CD14-positive monocyte (primary cell): ENCODE results near the gene PSMF1. TPM values are rescaled to one million over a fixed set of nuclear protein-coding genes. Genes with fewer than 3 reads are reported as not detected.

ENCODE experiments used
- DNase-seq, 3 donors: peaks; one replicate each; pipeline ENCODE4 v3.0.0-alpha.2; 2011 to 2022
- H2AFZ ChIP-seq: 2 replicates; pipeline ENCODE4 v1.6.0; 2012; ENCODE audit warnings: mild to moderate bottlenecking, low read depth, low read length, inconsistent platforms; ENCODE audit not compliant: insufficient read depth, poor library complexity, severe bottlenecking
- H3K27ac ChIP-seq, 2 donors: 1 replicate in 1 of 2; 2 replicates in 1 of 2; pipeline ENCODE4 v1.5.1; 2012 to 2013; ENCODE audit warnings: low read length in 2 of 2, control low read depth in 1 of 2, inconsistent platforms in 1 of 2, low read depth in 1 of 2, mild to moderate bottlenecking in 1 of 2
- H3K27me3 ChIP-seq, 2 donors: one replicate each; pipeline versions ENCODE4 v1.6.0 to v1.6.1; 2011 to 2013; ENCODE audit warnings: low read length in 2 of 2; ENCODE audit not compliant: control insufficient read depth in 2 of 2, insufficient read depth in 2 of 2
- H3K36me3 ChIP-seq, 2 donors: replicated peaks in 1 of 2; 1 replicate in 1 of 2; 2 replicates in 1 of 2; pipeline versions ENCODE4 v1.5.1 to v1.6.1; 2012 to 2013; ENCODE audit warnings: low read length in 2 of 2, control low read depth in 1 of 2, inconsistent platforms in 1 of 2, mild to moderate bottlenecking in 1 of 2; ENCODE audit not compliant: insufficient read depth in 2 of 2, control insufficient read depth in 1 of 2
- H3K4me1 ChIP-seq, 2 donors: 1 replicate in 1 of 2; 2 replicates in 1 of 2; pipeline versions ENCODE4 v1.5.1 to v1.6.1; 2012 to 2013; ENCODE audit warnings: low read length in 2 of 2, control low read depth in 1 of 2, inconsistent platforms in 1 of 2, mild to moderate bottlenecking in 1 of 2, moderate library complexity in 1 of 2; ENCODE audit not compliant: insufficient read depth in 2 of 2, control insufficient read depth in 1 of 2
- H3K4me2 ChIP-seq: replicated peaks from 2 replicates; pipeline ENCODE3; 2012; ENCODE audit warnings: low read length, moderate library complexity, mild to moderate bottlenecking; ENCODE audit not compliant: poor library complexity, severe bottlenecking; ENCODE audit errors: extremely low read depth
- H3K4me3 ChIP-seq, 3 experiments: fragments of 200-600 bp in 1 of 3; sonication (generic) in 1 of 3; replicated peaks in 1 of 3; 1 replicate in 2 of 3; 2 replicates in 1 of 3; pipeline ENCODE4 v1.5.1; 2011 to 2013; ENCODE audit warnings: low read length in 3 of 3, mild to moderate bottlenecking in 3 of 3, control low read depth in 2 of 3, low read depth in 2 of 3, inconsistent platforms in 1 of 3, moderate library complexity in 1 of 3
- H3K79me2 ChIP-seq: 2 replicates; pipeline ENCODE4 v1.6.0; 2012; ENCODE audit warnings: mild to moderate bottlenecking, control low read depth, inconsistent platforms, low read length, moderate library complexity; ENCODE audit not compliant: insufficient read depth
- H3K9ac ChIP-seq: 2 replicates; pipeline ENCODE4 v1.6.0; 2017; ENCODE audit warnings: low read length, mild to moderate bottlenecking; ENCODE audit not compliant: insufficient read depth, poor library complexity, severe bottlenecking
- H3K9me3 ChIP-seq, 2 donors: replicated peaks in 1 of 2; 1 replicate in 1 of 2; 2 replicates in 1 of 2; pipeline versions ENCODE4 v1.5.1 to v1.6.1; 2012 to 2013; ENCODE audit warnings: low read length in 2 of 2, control low read depth in 1 of 2; ENCODE audit not compliant: control insufficient read depth in 1 of 2, insufficient read depth in 1 of 2
- H4K20me1 ChIP-seq: 2 replicates; pipeline ENCODE4 v1.6.0; 2012; ENCODE audit warnings: mild to moderate bottlenecking, low read length, control low read depth, moderate library complexity; ENCODE audit not compliant: insufficient read depth
- H3K27ac Mint-ChIP-seq, 7 donors: one replicate each; pipeline ENCODE4 v1.8.0; 2020; ENCODE audit warnings: mild to moderate bottlenecking in 7 of 7, mixed read lengths in 7 of 7, moderate library complexity in 6 of 7, inconsistent platforms in 2 of 7
- H3K27me3 Mint-ChIP-seq, 3 donors: one replicate each; pipeline ENCODE4 v1.8.0; 2021 to 2022; ENCODE audit warnings: low read depth in 3 of 3, mild to moderate bottlenecking in 3 of 3, mixed read lengths in 3 of 3, moderate library complexity in 3 of 3, inconsistent platforms in 1 of 3
- H3K36me3 Mint-ChIP-seq, 2 donors: one replicate each; pipeline ENCODE4 v1.8.0; 2020; ENCODE audit warnings: mixed read lengths in 2 of 2, inconsistent platforms in 1 of 2, mild to moderate bottlenecking in 1 of 2
- H3K4me1 Mint-ChIP-seq: one replicate; pipeline ENCODE4 v1.8.0; 2020; ENCODE audit warnings: mild to moderate bottlenecking, mixed read lengths
- H3K4me3 Mint-ChIP-seq, 2 donors: one replicate each; pipeline ENCODE4 v1.8.0; 2020; ENCODE audit warnings: mild to moderate bottlenecking in 2 of 2, mixed read lengths in 2 of 2, moderate library complexity in 1 of 2
- H3K9me3 Mint-ChIP-seq, 7 donors: one replicate each; pipeline ENCODE4 v1.8.0; 2020 to 2022; ENCODE audit warnings: mixed read lengths in 7 of 7, mild to moderate bottlenecking in 6 of 7, moderate library complexity in 6 of 7, inconsistent platforms in 2 of 7
- WGBS: methylation state at CpG from one replicate; pipeline ENCODE4 v1.1.5; 2013; ENCODE audit warnings: missing lambda C conversion rate; ENCODE audit not compliant: insufficient coverage; 5-methylcytosine and 5-hydroxymethylcytosine counted together
- intact Hi-C, 2 donors: fragments of 100-400 bp; cut with micrococcal nuclease; formaldehyde crosslinking; loops; one replicate each; pipeline versions ENCODE4 v1.15.0 to v1.15.1; 2023
- polyA plus RNA-seq, 3 donors: library from polyadenylated mRNA; depleted of rRNA in 1 of 3; unstranded in 2 of 3; stranded (reverse) in 1 of 3; fragments of 300-500 nt in 2 of 3; fragments of >200 nt in 1 of 3; fragmentation: Illumina TruSeq in 2 of 3; gene quantifications; 1 replicate in 2 of 3; 2 replicates in 1 of 3; pipeline ENCODE4 v1.2.3, GENCODE V29; 2012 to 2021
- TF ChIP-seq, protein P1 (sequence below): fragments of 200-600 bp; IDR thresholded peaks from one replicate; pipeline ENCODE4 v1.8.0; 2022; ENCODE audit warnings: antibody characterized with exemption, mild to moderate bottlenecking

Gene PSMF1
- polyA plus RNA-seq, 3 donors: 103 to 349 (median 138) TPM

GRCh38 chr20:1209447-1210387 lies 91.3 kb downstream of the PSMF1 start:
- no peaks in the 10 kb centered on the region for H3K79me2 ChIP-seq
- H3K9me3 Mint-ChIP-seq: no peaks in the 10 kb centered on the region
- H3K36me3 ChIP-seq: no peaks in the 10 kb centered on the region
- intact Hi-C loops: loop anchor here in 1 of 2 donors (5.0 kb wide), 2 partner anchors 252 to 397 kb away; no protein-coding TSS in a partner anchor
- H3K9ac ChIP-seq: no peak overlapping the region
- no peak overlapping the region for H2AFZ ChIP-seq
- TF ChIP-seq, protein P1, sequence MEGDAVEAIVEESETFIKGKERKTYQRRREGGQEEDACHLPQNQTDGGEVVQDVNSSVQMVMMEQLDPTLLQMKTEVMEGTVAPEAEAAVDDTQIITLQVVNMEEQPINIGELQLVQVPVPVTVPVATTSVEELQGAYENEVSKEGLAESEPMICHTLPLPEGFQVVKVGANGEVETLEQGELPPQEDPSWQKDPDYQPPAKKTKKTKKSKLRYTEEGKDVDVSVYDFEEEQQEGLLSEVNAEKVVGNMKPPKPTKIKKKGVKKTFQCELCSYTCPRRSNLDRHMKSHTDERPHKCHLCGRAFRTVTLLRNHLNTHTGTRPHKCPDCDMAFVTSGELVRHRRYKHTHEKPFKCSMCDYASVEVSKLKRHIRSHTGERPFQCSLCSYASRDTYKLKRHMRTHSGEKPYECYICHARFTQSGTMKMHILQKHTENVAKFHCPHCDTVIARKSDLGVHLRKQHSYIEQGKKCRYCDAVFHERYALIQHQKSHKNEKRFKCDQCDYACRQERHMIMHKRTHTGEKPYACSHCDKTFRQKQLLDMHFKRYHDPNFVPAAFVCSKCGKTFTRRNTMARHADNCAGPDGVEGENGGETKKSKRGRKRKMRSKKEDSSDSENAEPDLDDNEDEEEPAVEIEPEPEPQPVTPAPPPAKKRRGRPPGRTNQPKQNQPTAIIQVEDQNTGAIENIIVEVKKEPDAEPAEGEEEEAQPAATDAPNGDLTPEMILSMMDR: no peak
- H3K27ac ChIP-seq: no peak overlapping the region
- H3K4me2 ChIP-seq: no peak overlapping the region
- WGBS: 85% methylated on average over 3 of the region's 5 CpGs
- no peak overlapping the region for H3K4me3 ChIP-seq
- peaks cover 0 to 5% of the 10 kb centered on the region in 2 donors for H3K27me3 ChIP-seq
- no peak overlapping the region for H3K4me3 Mint-ChIP-seq
- H3K4me1 ChIP-seq: no peaks in the 10 kb centered on the region
- H3K27me3 Mint-ChIP-seq: peaks cover 5 to 14% (median 5%) of the 10 kb centered on the region in 3 donors
- DNase-seq: no peak
- peaks cover 3% of the 10 kb centered on the region for H3K4me1 Mint-ChIP-seq
- no peaks in the 10 kb centered on the region for H3K36me3 Mint-ChIP-seq
- no peak overlapping the region for H3K27ac Mint-ChIP-seq
- no peaks in the 10 kb centered on the region for H3K9me3 ChIP-seq
- no peaks in the 10 kb centered on the region for H4K20me1 ChIP-seq

- no peaks in the 10 kb centered on the region for H3K9me3 Mint-ChIP-seq
- H3K4me1 Mint-ChIP-seq: peaks cover 3% of the 10 kb centered on the region
- H3K9ac ChIP-seq: no peak overlapping the region
- no peaks in the 10 kb centered on the region for H3K36me3 ChIP-seq
- H3K27ac ChIP-seq: no peak overlapping the region
- H2AFZ ChIP-seq: no peak overlapping the region
- peaks cover 5 to 14% (median 5%) of the 10 kb centered on the region in 3 donors for H3K27me3 Mint-ChIP-seq
- DNase-seq: no peak
- TF ChIP-seq, protein P1: no peak
- H3K27me3 ChIP-seq: peaks cover 0 to 5% of the 10 kb centered on the region in 2 donors
- H3K4me3 Mint-ChIP-seq: no peak overlapping the region
- no peaks in the 10 kb centered on the region for H4K20me1 ChIP-seq
- H3K79me2 ChIP-seq: no peaks in the 10 kb centered on the region
- no peaks in the 10 kb centered on the region for H3K4me1 ChIP-seq
- WGBS: no CpG with 5 or more reads among the region's 1 CpG
- intact Hi-C loops: loop anchor here in 1 of 2 donors (5.0 kb wide), 2 partner anchors 253 to 398 kb away; no protein-coding TSS in a partner anchor
- no peak overlapping the region for H3K4me2 ChIP-seq
- H3K9me3 ChIP-seq: no peaks in the 10 kb centered on the region
- H3K4me3 ChIP-seq: no peak overlapping the region
- H3K36me3 Mint-ChIP-seq: no peaks in the 10 kb centered on the region
- no peak overlapping the region for H3K27ac Mint-ChIP-seq
Observed at GRCh38 chr20:1210501-1210900, 92.1 kb downstream of the PSMF1 start.
